T-cell (primary cell): ENCODE data around the gene MMP19. TPM values are rescaled to one million over a fixed set of nuclear protein-coding genes. Genes with fewer than 3 reads are reported as not detected.

Experiments used
- ATAC-seq, 4 experiments: fragments of 200-7000 bp in 3 of 4; fragments of 150-1000 bp in 1 of 4; cut with Tn5 transposase; replicated peaks in 1 of 4; 1 replicate in 3 of 4; 2 replicates in 1 of 4; pipeline ENCODE4 v1.10.0; 2021; ENCODE audit warnings: moderate library complexity in 3 of 4, mild to moderate bottlenecking in 2 of 4, moderate number of reproducible peaks in 1 of 4
- CTCF ChIA-PET, 2 donors: fragments of 300-600 bp; sonication (Branson Sonifier 250); formaldehyde crosslinking; loops; one replicate each; lab custom pipeline; 2022; ENCODE audit warnings: antibody characterized with exemption in 2 of 2; lab: Charles Lee
- POLR2A ChIA-PET, 2 donors: fragments of 300-600 bp; sonication (Branson Sonifier 250); formaldehyde crosslinking; loops; one replicate each; lab custom pipeline; 2022; ENCODE audit warnings: antibody characterized with exemption in 2 of 2; lab: Charles Lee
- DNase-seq, 35 experiments: peaks; one replicate each; pipeline versions ENCODE4 v3.0.0 to v3.0.0-alpha.2; 2013 to 2023
- H3K27ac ChIP-seq: one replicate; pipeline ENCODE4 v1.5.1; 2013; ENCODE audit warnings: low read length
- H3K27me3 ChIP-seq, 2 experiments: replicated peaks in 1 of 2; 1 replicate in 1 of 2; 2 replicates in 1 of 2; pipeline versions ENCODE4 v1.6.1 to v1.7.0; 2013; ENCODE audit warnings: low read length in 1 of 2, mixed read lengths in 1 of 2; ENCODE audit not compliant: control insufficient read depth in 2 of 2, insufficient read depth in 2 of 2; ENCODE audit errors: extremely low read depth in 1 of 2
- H3K36me3 ChIP-seq, 2 donors: 1 replicate in 1 of 2; 2 replicates in 1 of 2; pipeline versions ENCODE4 v1.6.1 to v1.7.0; 2013; ENCODE audit warnings: low read length in 1 of 2; ENCODE audit not compliant: control insufficient read depth in 2 of 2, insufficient read depth in 1 of 2; ENCODE audit errors: extremely low read depth in 1 of 2
- H3K4me1 ChIP-seq, 2 experiments: 1 replicate in 1 of 2; 2 replicates in 1 of 2; pipeline versions ENCODE4 v1.6.1 to v1.7.0; 2013; ENCODE audit warnings: low read length in 2 of 2, mixed read lengths in 1 of 2; ENCODE audit not compliant: insufficient read depth in 2 of 2, control insufficient read depth in 1 of 2; ENCODE audit errors: extremely low read depth in 1 of 2
- H3K4me3 ChIP-seq, 2 donors: 1 replicate in 1 of 2; 2 replicates in 1 of 2; pipeline versions ENCODE4 v1.5.1 to v1.7.0; 2013; ENCODE audit warnings: mild to moderate bottlenecking in 2 of 2, low read length in 1 of 2, moderate library complexity in 1 of 2; ENCODE audit not compliant: control insufficient read depth in 1 of 2; ENCODE audit errors: extremely low read depth in 1 of 2
- H3K9me3 ChIP-seq: 2 replicates; pipeline ENCODE4 v1.7.0; 2013
- H3K27ac Mint-ChIP-seq, 2 donors: one replicate each; pipeline ENCODE4 v1.8.0; 2020 to 2021; ENCODE audit warnings: mild to moderate bottlenecking in 2 of 2, mixed read lengths in 2 of 2
- H3K27me3 Mint-ChIP-seq, 2 donors: one replicate each; pipeline ENCODE4 v1.8.0; 2021 to 2022; ENCODE audit warnings: mixed read lengths in 2 of 2
- H3K36me3 Mint-ChIP-seq: one replicate; pipeline ENCODE4 v1.8.0; 2021; ENCODE audit warnings: mixed read lengths
- H3K4me1 Mint-ChIP-seq, 3 donors: one replicate each; pipeline ENCODE4 v1.8.0; 2020 to 2022; ENCODE audit warnings: mixed read lengths in 3 of 3, mild to moderate bottlenecking in 1 of 3
- H3K4me3 Mint-ChIP-seq, 3 donors: one replicate each; pipeline ENCODE4 v1.8.0; 2020 to 2022; ENCODE audit warnings: mild to moderate bottlenecking in 3 of 3, mixed read lengths in 3 of 3, moderate library complexity in 3 of 3
- H3K9me3 Mint-ChIP-seq, 3 donors: one replicate each; pipeline ENCODE4 v1.8.0; 2020 to 2022; ENCODE audit warnings: mixed read lengths in 3 of 3
- WGBS: methylation state at CpG from one replicate; pipeline ENCODE4 v1.1.5; 2013; ENCODE audit warnings: missing lambda C conversion rate; ENCODE audit not compliant: insufficient coverage; 5-methylcytosine and 5-hydroxymethylcytosine counted together
- total RNA-seq, 35 experiments: library from RNA in 6 of 35; stranded (reverse) in 6 of 35; fragments of 120-200 nt in 1 of 35; gene quantifications; one replicate each; pipeline versions ENCODE4 v1.2.1 to v1.2.4 and lab custom pipeline; 2013 to 2026

MMP19 gene
- total RNA-seq, 5 donors from 2014 or later (not counting 1 experiment from before 2014, with no cell fraction given): not detected

DNA sequence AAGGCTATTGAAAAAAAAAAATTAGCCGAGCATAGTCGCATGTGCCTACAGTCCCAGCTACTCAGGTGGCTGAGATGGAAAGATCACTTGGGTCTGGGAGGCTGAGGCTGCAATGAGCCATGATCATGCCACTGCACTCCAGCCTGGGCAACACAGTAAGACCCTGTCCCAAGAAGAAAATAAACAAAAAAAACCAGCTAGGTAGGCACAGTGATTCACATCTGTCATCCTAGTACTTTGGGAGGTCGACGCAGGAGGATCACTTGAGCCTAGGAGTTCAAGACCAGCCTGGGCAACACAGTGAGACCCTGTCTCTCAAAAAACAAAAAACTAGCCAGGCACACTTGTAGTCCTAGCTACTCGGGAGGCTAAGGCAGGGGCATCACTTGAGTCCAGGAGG lies 33.5 kb downstream of the MMP19 start:
- no peak for DNase-seq
- CTCF ChIA-PET: interaction anchor here in 1 of 2 donors (0.6 to 1.8 kb wide), 2 partner anchors 9 to 54 kb away, joined by 4 read pairs; partner anchors contain the start of genes ORMDL2 and SARNP
- peaks cover 48 to 54% (median 49%) of the 10 kb centered on the region in 3 donors for H3K4me1 Mint-ChIP-seq
- H3K27ac Mint-ChIP-seq: peak overlapping the region in 1 of 2 donors; percentile 11
- H3K36me3 ChIP-seq: peaks cover 6 to 27% of the 10 kb centered on the region in 2 donors
- H3K9me3 ChIP-seq: no peaks in the 10 kb centered on the region
- no peaks in the 10 kb centered on the region for H3K27me3 ChIP-seq
- H3K27ac ChIP-seq: no peak overlapping the region
- no peak for ATAC-seq
- WGBS: no CpG with 5 or more reads among the region's 5 CpGs
- no peak overlapping the region for H3K4me3 Mint-ChIP-seq
- no peak overlapping the region for H3K4me3 ChIP-seq
- no peaks in the 10 kb centered on the region for H3K27me3 Mint-ChIP-seq
- peaks cover 0 to 2% of the 10 kb centered on the region in 2 experiments for H3K4me1 ChIP-seq
- H3K9me3 Mint-ChIP-seq: no peaks in the 10 kb centered on the region
- POLR2A ChIA-PET: interaction anchor here (0.6 to 1.1 kb wide), 3 partner anchors 9 to 173 kb away, joined by 3 to 7 read pairs (median 4); partner anchors contain the start of gene ORMDL2 (in 1 of the 2)
- peaks cover 24% of the 10 kb centered on the region for H3K36me3 Mint-ChIP-seq

DNA sequence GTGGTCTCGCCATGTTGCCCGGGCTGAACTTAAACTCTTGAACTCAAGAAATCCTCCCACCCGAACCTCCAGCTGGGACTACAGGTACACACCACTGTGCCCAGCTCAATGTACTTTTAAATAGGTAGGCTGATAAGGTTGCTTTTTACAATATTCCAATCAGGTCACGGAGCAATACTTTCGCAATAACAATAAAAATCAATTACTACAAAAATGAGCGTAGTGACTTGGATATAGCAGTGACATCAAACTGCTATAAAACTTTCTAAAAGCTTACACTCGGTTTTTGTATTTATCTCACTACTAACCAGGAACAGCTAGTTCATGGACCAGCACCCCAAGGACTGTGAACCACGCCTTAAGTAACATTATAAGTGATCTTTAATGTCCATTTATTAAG lies 35.8 kb downstream of the MMP19 start:
- Mint-ChIP-seq H3K4me3 (no peak overlapping the region), H3K4me1 (peaks cover 35 to 45% (median 38%) of the 10 kb centered on the region in 3 donors), H3K36me3 (peaks cover 22% of the 10 kb centered on the region), H3K9me3 (no peaks in the 10 kb centered on the region), H3K27ac (no peak overlapping the region), H3K27me3 (no peaks in the 10 kb centered on the region)
- no peaks in the 10 kb centered on the region for H3K27me3 ChIP-seq
- POLR2A ChIA-PET: no interaction called here
- no peaks in the 10 kb centered on the region for H3K4me1 ChIP-seq
- no peak for ATAC-seq
- no peak for DNase-seq
- 100% methylated on average over 2 of the region's 8 CpGs for WGBS
- CTCF ChIA-PET: interaction anchor here in 1 of 2 donors (0.5 to 1.5 kb wide), 2 partner anchors 68 to 1506 kb away, joined by 4 read pairs; no protein-coding TSS in a partner anchor
- no peak overlapping the region for H3K4me3 ChIP-seq
- no peak overlapping the region for H3K27ac ChIP-seq
- H3K36me3 ChIP-seq: peaks cover 6 to 21% of the 10 kb centered on the region in 2 donors
- no peaks in the 10 kb centered on the region for H3K9me3 ChIP-seq

DNA sequence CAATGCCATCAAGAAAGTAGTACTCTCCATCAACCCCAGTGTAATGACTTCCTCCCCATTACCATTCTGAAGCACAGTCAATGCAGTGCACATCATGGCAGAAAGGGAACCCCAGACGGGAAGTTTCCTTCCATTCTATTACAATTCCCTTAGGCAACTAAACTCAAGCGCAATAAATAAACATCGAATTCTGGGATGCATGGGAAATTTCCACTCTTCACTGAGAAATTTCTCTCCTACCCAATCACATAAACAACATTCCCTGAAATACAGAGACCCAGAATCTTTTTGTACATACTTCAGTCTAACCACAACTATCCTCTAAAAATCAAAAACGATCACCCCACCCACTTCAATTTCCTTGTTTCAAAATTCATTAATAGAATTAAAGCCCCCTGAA lies 45.2 kb downstream of the MMP19 start:
- ChIA-PET POLR2A (no interaction called here), CTCF (interaction anchor here (1.4 to 1.6 kb wide), 4 partner anchors 57 to 60 kb away, joined by 3 to 5 read pairs (median 4); no protein-coding TSS in a partner anchor)
- Histone ChIP-seq H3K36me3 (peaks cover 7 to 78% of the 10 kb centered on the region in 2 donors), H3K27ac (no peak overlapping the region), H3K27me3 (no peaks in the 10 kb centered on the region), H3K4me3 (no peak overlapping the region), H3K4me1 (no peaks in the 10 kb centered on the region), H3K9me3 (no peaks in the 10 kb centered on the region)
- Mint-ChIP-seq H3K9me3 (no peaks in the 10 kb centered on the region), H3K27ac (peak overlapping the region in 1 of 2 donors; percentile 5), H3K36me3 (peaks cover 35% of the 10 kb centered on the region), H3K4me1 (peaks cover 0 to 5% (median 3%) of the 10 kb centered on the region in 3 donors), H3K4me3 (no peak overlapping the region), H3K27me3 (no peaks in the 10 kb centered on the region)
- 84% methylated on average over 4 of the region's 4 CpGs for WGBS
- ATAC-seq (no peak), DNase-seq (no peak)

DNA sequence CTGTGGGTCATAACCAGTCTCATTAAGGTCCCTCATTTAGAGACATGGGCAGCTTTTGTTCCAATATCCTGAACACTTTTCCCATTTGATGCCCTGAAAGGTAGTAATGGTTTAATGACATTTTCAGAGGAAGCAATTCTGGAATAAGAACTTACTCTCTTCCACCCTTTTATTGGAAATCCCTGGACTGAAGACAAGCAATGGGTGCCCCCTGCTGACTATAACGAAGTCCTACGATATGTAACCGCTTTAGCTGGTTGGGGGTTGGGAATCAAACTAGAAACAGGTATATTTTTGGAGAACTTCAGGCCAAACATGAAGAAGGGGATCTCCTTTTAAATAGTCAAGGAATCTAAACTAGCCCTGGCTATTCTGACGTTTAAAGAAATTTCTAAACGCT lies 45.7 kb downstream of the MMP19 start:
- Histone ChIP-seq H3K4me1 (no peaks in the 10 kb centered on the region), H3K4me3 (no peak overlapping the region), H3K9me3 (no peaks in the 10 kb centered on the region), H3K36me3 (peaks cover 7 to 83% of the 10 kb centered on the region in 2 donors), H3K27me3 (no peaks in the 10 kb centered on the region), H3K27ac (no peak overlapping the region)
- DNase-seq (peak in 1 of 35 experiments; percentile 47), ATAC-seq (no peak)
- 80% methylated on average over 1 of the region's 5 CpGs for WGBS
- ChIA-PET POLR2A (no interaction called here), CTCF (interaction anchor here (1.0 to 1.5 kb wide), 3 partner anchors 57 to 58 kb away, joined by 3 to 5 read pairs (median 4); no protein-coding TSS in a partner anchor)
- H3K9me3 Mint-ChIP-seq: no peaks in the 10 kb centered on the region
- H3K4me3 Mint-ChIP-seq: no peak overlapping the region
- no peak overlapping the region for H3K27ac Mint-ChIP-seq
- no peaks in the 10 kb centered on the region for H3K27me3 Mint-ChIP-seq
- H3K4me1 Mint-ChIP-seq: peaks cover 0 to 5% (median 3%) of the 10 kb centered on the region in 3 donors
- H3K36me3 Mint-ChIP-seq: peaks cover 35% of the 10 kb centered on the region

DNA sequence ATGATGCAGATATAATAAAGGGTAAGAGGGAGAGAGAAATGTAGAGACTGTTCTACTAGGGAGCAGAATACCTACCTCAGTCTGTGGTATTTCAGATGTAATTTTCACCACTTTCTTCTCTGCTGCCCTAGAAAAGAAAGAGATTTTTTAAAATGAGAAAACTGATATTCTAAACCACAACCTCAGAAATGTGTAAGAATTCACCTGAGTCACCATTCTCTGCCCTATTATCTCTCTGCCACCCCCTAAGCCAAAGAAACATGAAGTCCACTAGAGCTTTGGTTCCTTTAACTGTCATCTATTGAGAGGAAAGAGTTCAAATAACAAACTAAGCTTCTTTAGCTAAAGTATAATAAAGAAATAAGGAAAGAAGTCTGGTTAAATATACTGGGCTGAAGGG lies 46.8 kb downstream of the MMP19 start:
- Histone ChIP-seq H3K4me1 (no peaks in the 10 kb centered on the region), H3K36me3 (peaks cover 7 to 77% of the 10 kb centered on the region in 2 donors), H3K27me3 (no peaks in the 10 kb centered on the region), H3K27ac (no peak overlapping the region), H3K9me3 (no peaks in the 10 kb centered on the region), H3K4me3 (no peak overlapping the region)
- POLR2A ChIA-PET: interaction anchor here (0.5 to 0.7 kb wide), 2 partner anchors 8 to 34 kb away, joined by 3 to 6 read pairs; no protein-coding TSS in a partner anchor
- H3K4me1 Mint-ChIP-seq: peaks cover under 1 to 5% (median 3%) of the 10 kb centered on the region in 3 donors
- ATAC-seq (no peak), DNase-seq (no peak)
- CTCF ChIA-PET: interaction anchor here (0.8 to 1.0 kb wide), 2 partner anchors 8 to 57 kb away, joined by 3 read pairs; no protein-coding TSS in a partner anchor
- peaks cover 33% of the 10 kb centered on the region for H3K36me3 Mint-ChIP-seq
- no peak overlapping the region for H3K4me3 Mint-ChIP-seq
- no peaks in the 10 kb centered on the region for H3K27me3 Mint-ChIP-seq
- peak overlapping the region in 1 of 2 donors; percentile 16 for H3K27ac Mint-ChIP-seq
- H3K9me3 Mint-ChIP-seq: no peaks in the 10 kb centered on the region

DNA sequence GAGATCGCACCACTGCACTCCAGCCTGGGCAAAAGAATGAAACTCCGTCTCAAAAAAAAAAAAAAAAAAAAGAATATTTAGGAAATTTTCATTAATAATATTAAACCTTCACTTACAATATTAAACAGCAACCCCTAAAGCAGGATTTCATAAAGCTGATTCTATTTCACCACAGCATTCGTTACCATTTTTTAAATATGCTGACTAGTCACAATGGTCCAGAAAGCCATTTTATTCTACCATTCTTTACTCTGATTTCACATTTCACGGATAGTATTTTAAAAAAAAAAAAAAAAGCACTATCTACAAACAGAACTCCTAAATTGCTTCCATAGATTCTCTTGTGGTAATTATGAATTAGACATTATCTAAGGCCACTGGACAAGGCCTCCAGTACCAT lies 52.8 kb downstream of the MMP19 start:
- Histone ChIP-seq H3K9me3 (no peaks in the 10 kb centered on the region), H3K4me1 (no peaks in the 10 kb centered on the region), H3K36me3 (peaks cover 3 to 81% of the 10 kb centered on the region in 2 donors), H3K27ac (no peak overlapping the region), H3K4me3 (no peak overlapping the region), H3K27me3 (no peaks in the 10 kb centered on the region)
- no peak for ATAC-seq
- H3K36me3 Mint-ChIP-seq: peaks cover 44% of the 10 kb centered on the region
- peaks cover 0 to 2% (median 0%) of the 10 kb centered on the region in 3 donors for H3K4me1 Mint-ChIP-seq
- CTCF ChIA-PET: interaction anchor here in 1 of 2 donors (0.5 to 0.7 kb wide), 2 partner anchors 16 to 133 kb away, joined by 4 to 6 read pairs; no protein-coding TSS in a partner anchor
- no peaks in the 10 kb centered on the region for H3K27me3 Mint-ChIP-seq
- POLR2A ChIA-PET: no interaction called here
- no peak overlapping the region for H3K27ac Mint-ChIP-seq
- H3K4me3 Mint-ChIP-seq: no peak overlapping the region
- no peaks in the 10 kb centered on the region for H3K9me3 Mint-ChIP-seq
- 100% methylated on average over 1 of the region's 4 CpGs for WGBS
- no peak for DNase-seq
